Liver (tissue), 3 donors: ENCODE results near the gene TMEM178B.

Source experiments
- ATF3 ChIP-seq: IDR thresholded peaks from 2 replicates; pipeline ENCODE4 v1.6.1; 2016; ENCODE audit warnings: antibody characterized with exemption
- CTCF ChIP-seq: fragments of 150-350 bp; IDR thresholded peaks from 2 replicates; pipeline ENCODE4 v1.5.1; 2017; ENCODE audit warnings: improper control_type of control experiment, low read depth, low read length; ENCODE audit not compliant: missing input control
- RXRA ChIP-seq, 2 donors: IDR thresholded peaks; 2 replicates each; pipeline ENCODE4 v1.6.1; 2017 to 2018; ENCODE audit warnings: antibody characterized with exemption in 2 of 2, mild to moderate bottlenecking in 1 of 2
- YY1 ChIP-seq: IDR thresholded peaks from 2 replicates; pipeline ENCODE4 v1.6.1; 2016; ENCODE audit warnings: antibody characterized with exemption, mild to moderate bottlenecking
- donor health status: healthy.
- donor health status: healthy.

- TF ChIP-seq CTCF = no peak
- TF ChIP-seq YY1 = no peak
- TF ChIP-seq RXRA (IDR thresholded peaks at IDR 0.05) = no peak
- TF ChIP-seq ATF3 = no peak
Observed at GRCh38 chr7:141178486-141179135, 104.7 kb downstream of the TMEM178B start.
